ENCODE results near the gene FGD6. TPM values are rescaled to one million over a fixed set of nuclear protein-coding genes. Genes with fewer than 3 reads are reported as not detected.

The FGD6 gene
- total and polyA plus RNA-seq, 3 donors from 2014 or later, result 4.8 to 13.6 (median 13.1) TPM

DNA sequence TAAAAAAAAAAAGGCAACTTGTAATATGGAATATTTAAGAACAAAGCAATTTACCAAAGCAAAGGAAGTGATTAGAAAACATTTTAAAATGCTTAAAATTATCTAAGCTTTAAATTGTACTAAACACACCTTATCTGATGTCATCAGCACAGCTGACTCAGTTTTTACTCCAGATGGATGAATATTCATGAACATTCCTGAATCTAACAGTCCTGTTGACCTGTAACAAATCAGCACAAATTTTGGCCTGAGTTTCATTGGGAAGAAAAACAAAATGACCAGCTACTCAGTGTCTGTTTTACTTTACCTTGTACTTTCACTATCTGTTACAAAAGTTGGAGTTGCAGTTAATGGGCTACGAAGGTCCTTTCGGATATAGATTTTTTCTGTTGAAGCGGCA, 159.8 kb downstream of the FGD6 start:
- no peaks in the 10 kb centered on the region for H3K9me3 ChIP-seq
- TF ChIP-seq POLR2A (IDR thresholded peaks at IDR 0.05), result no peak
- TF ChIP-seq, protein P1, sequence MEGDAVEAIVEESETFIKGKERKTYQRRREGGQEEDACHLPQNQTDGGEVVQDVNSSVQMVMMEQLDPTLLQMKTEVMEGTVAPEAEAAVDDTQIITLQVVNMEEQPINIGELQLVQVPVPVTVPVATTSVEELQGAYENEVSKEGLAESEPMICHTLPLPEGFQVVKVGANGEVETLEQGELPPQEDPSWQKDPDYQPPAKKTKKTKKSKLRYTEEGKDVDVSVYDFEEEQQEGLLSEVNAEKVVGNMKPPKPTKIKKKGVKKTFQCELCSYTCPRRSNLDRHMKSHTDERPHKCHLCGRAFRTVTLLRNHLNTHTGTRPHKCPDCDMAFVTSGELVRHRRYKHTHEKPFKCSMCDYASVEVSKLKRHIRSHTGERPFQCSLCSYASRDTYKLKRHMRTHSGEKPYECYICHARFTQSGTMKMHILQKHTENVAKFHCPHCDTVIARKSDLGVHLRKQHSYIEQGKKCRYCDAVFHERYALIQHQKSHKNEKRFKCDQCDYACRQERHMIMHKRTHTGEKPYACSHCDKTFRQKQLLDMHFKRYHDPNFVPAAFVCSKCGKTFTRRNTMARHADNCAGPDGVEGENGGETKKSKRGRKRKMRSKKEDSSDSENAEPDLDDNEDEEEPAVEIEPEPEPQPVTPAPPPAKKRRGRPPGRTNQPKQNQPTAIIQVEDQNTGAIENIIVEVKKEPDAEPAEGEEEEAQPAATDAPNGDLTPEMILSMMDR (IDR thresholded peaks at IDR 0.05), result no peak
- DNase-seq, result no peak
- intact Hi-C loops (cut with DNase I; ENCODE audit: low total_unique reads), result no loop called here
- peaks cover 7% of the 10 kb centered on the region for H3K4me1 ChIP-seq
- H3K4me3 ChIP-seq, result no peak overlapping the region
- 89% methylated on average over 3 of the region's 3 CpGs for WGBS, 2 donors
- no peak overlapping the region for H3K27ac ChIP-seq
- no peaks in the 10 kb centered on the region for H3K36me3 ChIP-seq (ENCODE audit: low read depth, missing control alignments)
- H3K27me3 ChIP-seq, result no peaks in the 10 kb centered on the region

DNA sequence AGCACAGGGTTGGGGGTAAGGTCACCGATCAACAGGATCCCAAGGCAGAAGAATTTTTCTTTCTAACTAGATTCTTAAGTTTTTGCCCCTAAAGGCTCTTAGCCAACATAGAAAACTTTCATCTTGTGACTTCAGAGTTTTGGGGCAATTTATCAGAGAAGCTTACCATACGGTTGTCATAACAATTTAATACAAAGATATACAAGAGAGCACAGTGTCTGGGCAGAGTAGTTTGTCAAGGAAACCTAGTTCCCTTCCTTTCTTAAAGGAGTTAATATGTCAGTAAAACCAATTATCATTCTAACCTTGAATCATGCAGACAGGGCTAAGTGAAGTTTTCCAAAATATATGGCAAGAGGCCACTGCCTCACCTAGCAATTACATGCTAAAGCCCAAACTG, 162.2 kb downstream of the FGD6 start:
- TF ChIP-seq POLR2A (IDR thresholded peaks at IDR 0.05), result no peak
- TF ChIP-seq, protein P1 (IDR thresholded peaks at IDR 0.05), result no peak
- Histone ChIP-seq H3K27ac (no peak overlapping the region), H3K4me3 (no peak overlapping the region), H3K36me3 (ENCODE audit: low read depth, missing control alignments) (no peaks in the 10 kb centered on the region), H3K9me3 (no peaks in the 10 kb centered on the region), H3K27me3 (no peaks in the 10 kb centered on the region), H3K4me1 (peaks cover 7% of the 10 kb centered on the region)
- 61 to 74% methylated on average over 2 of the region's 2 CpGs for WGBS, 2 donors
- no peak for DNase-seq
- intact Hi-C loops (cut with DNase I; ENCODE audit: low total_unique reads), result no loop called here

DNA sequence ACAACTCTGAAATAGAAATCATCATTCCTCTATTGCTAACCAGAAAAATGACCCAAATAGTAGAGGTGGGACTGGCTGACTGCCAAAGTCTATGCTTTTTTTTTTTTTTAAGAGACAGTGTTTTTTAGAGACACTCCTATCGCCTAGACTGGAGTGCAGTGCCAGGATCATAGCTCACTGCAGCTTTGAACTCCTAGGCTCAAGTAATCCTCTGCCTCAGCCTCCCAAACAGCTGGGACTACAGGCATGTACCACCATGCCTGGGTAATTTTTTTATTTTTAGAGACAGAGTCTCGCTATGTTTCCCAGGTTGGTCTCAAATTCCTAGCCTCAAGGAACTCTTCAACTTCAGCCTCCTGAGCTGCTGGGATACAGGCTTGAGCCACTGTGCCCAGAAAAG, 163.1 kb downstream of the FGD6 start:
- intact Hi-C loops (cut with DNase I; ENCODE audit: low total_unique reads), result no loop called here
- DNase-seq, result no peak
- TF ChIP-seq, protein P1 (IDR thresholded peaks at IDR 0.05), result no peak
- no peak for TF ChIP-seq POLR2A (IDR thresholded peaks at IDR 0.05)
- Histone ChIP-seq H3K4me1 (peaks cover 7% of the 10 kb centered on the region), H3K4me3 (no peak overlapping the region), H3K27ac (no peak overlapping the region), H3K9me3 (no peaks in the 10 kb centered on the region), H3K27me3 (no peaks in the 10 kb centered on the region), H3K36me3 (ENCODE audit: low read depth, missing control alignments) (no peaks in the 10 kb centered on the region)
- WGBS, 2 donors, result 34 to 55% methylated on average over 2 of the region's 2 CpGs

DNA sequence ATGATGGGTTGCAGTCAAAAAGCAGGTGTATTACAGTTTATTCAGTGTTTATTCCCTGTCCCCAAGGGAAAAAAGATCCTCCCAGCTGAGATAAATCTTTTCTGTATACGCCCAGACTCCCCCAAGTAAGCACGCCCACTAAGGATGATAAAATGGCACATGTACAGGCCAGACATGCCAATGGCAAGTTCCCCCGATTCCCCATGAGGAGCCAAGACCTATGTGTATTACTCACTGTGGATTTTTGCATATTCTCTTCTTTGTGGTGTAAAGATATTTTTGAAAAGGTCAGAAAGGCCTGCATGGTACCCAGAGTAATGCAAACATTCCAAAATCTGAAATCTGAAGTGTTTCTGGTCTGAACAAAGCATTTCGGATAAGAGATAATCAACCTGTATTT, 166.0 kb downstream of the FGD6 start:
- no peaks in the 10 kb centered on the region for H3K27me3 ChIP-seq
- H3K9me3 ChIP-seq, result no peaks in the 10 kb centered on the region
- H3K4me3 ChIP-seq, result no peak overlapping the region
- no peak overlapping the region for H3K27ac ChIP-seq
- WGBS, 2 donors, result 81 to 83% methylated on average over 4 of the region's 4 CpGs
- no peak for DNase-seq
- no peak for TF ChIP-seq POLR2A (IDR thresholded peaks at IDR 0.05)
- TF ChIP-seq, protein P1 (IDR thresholded peaks at IDR 0.05), result no peak
- intact Hi-C loops (cut with DNase I; ENCODE audit: low total_unique reads), result no loop called here
- no peaks in the 10 kb centered on the region for H3K36me3 ChIP-seq (ENCODE audit: low read depth, missing control alignments)
- peaks cover 7% of the 10 kb centered on the region for H3K4me1 ChIP-seq

DNA sequence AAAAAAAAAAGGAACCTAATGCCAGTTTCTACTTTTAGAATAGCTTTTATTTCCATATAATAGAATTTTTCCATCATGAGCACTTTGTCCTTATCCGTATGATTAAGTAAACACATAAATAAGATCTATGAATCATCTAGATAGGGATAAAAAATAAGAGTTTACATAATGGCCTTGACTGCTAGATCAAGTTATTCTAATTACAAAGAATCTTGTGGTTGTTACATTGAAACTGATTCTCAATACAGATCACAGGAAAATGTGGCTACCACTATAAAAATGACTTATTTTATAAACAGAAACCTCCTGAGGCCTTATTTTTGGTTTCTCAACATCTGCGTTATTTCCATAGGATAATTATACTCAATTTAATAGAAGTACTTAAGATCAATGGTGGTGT, 179.4 kb downstream of the FGD6 start:
- WGBS, 2 donors, result 79 to 80% methylated on average over 2 of the region's 2 CpGs
- intact Hi-C loops (cut with DNase I; ENCODE audit: low total_unique reads), result no loop called here
- no peak for DNase-seq
- no peak for TF ChIP-seq POLR2A (IDR thresholded peaks at IDR 0.05)
- TF ChIP-seq, protein P1 (IDR thresholded peaks at IDR 0.05), result no peak
- Histone ChIP-seq H3K36me3 (ENCODE audit: low read depth, missing control alignments) (no peaks in the 10 kb centered on the region), H3K4me3 (no peak overlapping the region), H3K4me1 (no peaks in the 10 kb centered on the region), H3K9me3 (no peaks in the 10 kb centered on the region), H3K27me3 (no peaks in the 10 kb centered on the region), H3K27ac (no peak overlapping the region)

All from testis (tissue), 3 donors.